Kidney (tissue), 14 donors: ENCODE results near the gene SORCS2. TPM values are rescaled to one million over a fixed set of nuclear protein-coding genes. Genes with fewer than 3 reads are reported as not detected.

Experiments used
- DNase-seq, 5 donors: peaks; one replicate each; pipeline ENCODE4 v3.0.0-alpha.2; 2013 to 2020
- FAIRE-seq: peaks from 2 replicates; lab custom pipeline; 2012; peaks lifted over from hg19 to GRCh38; lab: Jason Lieb, UNC
- H3K27ac ChIP-seq, 2 donors: one replicate each; pipeline ENCODE4 v1.7.0; 2013; ENCODE audit warnings: low read depth in 2 of 2, low read length in 2 of 2, inconsistent platforms in 1 of 2
- H3K27me3 ChIP-seq: one replicate; pipeline ENCODE4 v1.7.1; 2013; ENCODE audit warnings: low read length, inconsistent platforms; ENCODE audit not compliant: control insufficient read depth, insufficient read depth
- H3K36me3 ChIP-seq, 3 donors: one replicate each; pipeline versions ENCODE4 v1.7.0 to v1.7.1; 2013; ENCODE audit warnings: low read length in 3 of 3, control low read depth in 1 of 3, inconsistent platforms in 1 of 3; ENCODE audit not compliant: insufficient read depth in 3 of 3, control insufficient read depth in 2 of 3
- H3K4me1 ChIP-seq, 3 donors: one replicate each; pipeline versions ENCODE4 v1.7.0 to v1.7.1; 2013; ENCODE audit warnings: low read length in 3 of 3, inconsistent platforms in 1 of 3, low read depth in 1 of 3; ENCODE audit not compliant: control insufficient read depth in 2 of 3, insufficient read depth in 2 of 3
- H3K4me3 ChIP-seq, 3 donors: one replicate each; pipeline versions ENCODE4 v1.7.0 to v1.8.1; 2013; ENCODE audit warnings: low read length in 3 of 3, control low read depth in 1 of 3, inconsistent platforms in 1 of 3
- H3K9ac ChIP-seq, 3 donors: one replicate each; pipeline versions ENCODE4 v1.7.0 to v1.7.1; 2013; ENCODE audit warnings: low read length in 3 of 3, control low read depth in 1 of 3, inconsistent platforms in 1 of 3
- H3K9me3 ChIP-seq, 3 donors: one replicate each; pipeline versions ENCODE4 v1.7.0 to v1.7.1; 2013; ENCODE audit warnings: low read length in 3 of 3, control low read depth in 1 of 3, inconsistent platforms in 1 of 3; ENCODE audit not compliant: control insufficient read depth in 2 of 3, insufficient read depth in 1 of 3
- CTCF ChIP-seq: IDR thresholded peaks from 3 replicates; pipeline ENCODE4 v1.5.1; 2012; ENCODE audit warnings: mild to moderate bottlenecking, moderate library complexity, borderline replicate concordance; ENCODE audit not compliant: insufficient read depth; ENCODE audit errors: extremely low read depth
- intact Hi-C: fragments of 100-400 bp; cut with DNase I; formaldehyde crosslinking; loops from one replicate; pipeline ENCODE4 v1.11.1; 2022
- polyA plus RNA-seq: library from polyadenylated mRNA; stranded (reverse); fragments of 350-450 nt; fragmentation: Illumina TruSeq; extraction: RNeasy Lipid Tissue Mini Kit (QIAGEN cat#74804); gene quantifications from one replicate; pipeline ENCODE4 v1.2.3, GENCODE V29; 2014; ENCODE audit warnings: low read depth, low replicate concordance; ENCODE audit not compliant: insufficient read depth
- total RNA-seq: library from RNA; stranded (reverse); fragmentation: NEBNext Ultra II Directional; extraction: Animal tissue kit (Norgen Biotek cat#: 25700); gene quantifications from one replicate; pipeline ENCODE4 v1.2.1, GENCODE V29; 2021
- donor health status: control.
- donor health status: control.
- donor health status: control.
- donor health status: control.
- donor health status: control.
- donor health status: DM: yes; HTN: yes; CAD: no.
- donor health status: Normal renal cell carcinoma (clear cell type).

SORCS2 gene
- total and polyA plus RNA-seq, 2 donors from 2014 or later: 6.1 to 9.1 TPM

- Histone ChIP-seq H3K36me3 (no peaks in the 10 kb centered on the region), H3K27ac (no peak overlapping the region), H3K4me1 (peaks cover 0 to 21% (median 0%) of the 10 kb centered on the region in 3 donors), H3K9ac (no peak overlapping the region), H3K27me3 (no peaks in the 10 kb centered on the region), H3K9me3 (no peaks in the 10 kb centered on the region), H3K4me3 (no peak overlapping the region)
- TF ChIP-seq CTCF: no peak
- intact Hi-C loops: loop anchor here (10.0 kb wide), 1 partner anchor 99 kb away; the partner anchor contains the start of gene SORCS2
- FAIRE-seq: no peak
- peak in 2 of 5 donors; percentile 12 to 48 for DNase-seq
These were observed 101.9 kb downstream of the SORCS2 start for GRCh38 chr4:7294176-7294756.

- H3K36me3 ChIP-seq: no peaks in the 10 kb centered on the region
- no peak for TF ChIP-seq CTCF
- DNase-seq (peak in 2 of 5 donors; percentile 44 to 81), FAIRE-seq (no peak)
- no peak overlapping the region for H3K4me3 ChIP-seq
- H3K9ac ChIP-seq: no peak overlapping the region
- H3K9me3 ChIP-seq: no peaks in the 10 kb centered on the region
- H3K27ac ChIP-seq: no peak overlapping the region
- intact Hi-C loops: loop anchor here (10.0 kb wide), 1 partner anchor 101 kb away; the partner anchor contains the start of gene SORCS2
- H3K4me1 ChIP-seq: peaks cover 0 to 14% (median 0%) of the 10 kb centered on the region in 3 donors
- no peaks in the 10 kb centered on the region for H3K27me3 ChIP-seq
These were observed 103.0 kb downstream of the SORCS2 start for GRCh38 chr4:7295197-7295910.

- Histone ChIP-seq H3K36me3 (no peaks in the 10 kb centered on the region), H3K9me3 (no peaks in the 10 kb centered on the region), H3K27me3 (no peaks in the 10 kb centered on the region), H3K4me1 (peaks cover 0 to 9% (median 0%) of the 10 kb centered on the region in 3 donors), H3K9ac (no peak overlapping the region), H3K27ac (no peak overlapping the region), H3K4me3 (no peak overlapping the region)
- FAIRE-seq (no peak), DNase-seq (peak in 2 of 5 donors; percentile 61 to 62)
- intact Hi-C loops: loop anchor here (10.0 kb wide), 1 partner anchor 101 kb away; the partner anchor contains the start of gene SORCS2
- peak; percentile 57 for TF ChIP-seq CTCF
These were observed 103.7 kb downstream of the SORCS2 start for GRCh38 chr4:7295911-7296660.
